DND-41 (cell line): ENCODE data around the gene PTOV1.

Experiments used
- EZH2 ChIP-seq: IDR thresholded peaks from 3 replicates; pipeline ENCODE4 v1.6.1; 2012; ENCODE audit warnings: borderline replicate concordance, low read depth, mild to moderate bottlenecking, moderate library complexity, low read length, inconsistent platforms; ENCODE audit not compliant: severe bottlenecking
- TF ChIP-seq, protein P1 (sequence below): IDR thresholded peaks from 2 replicates; pipeline ENCODE4 v1.5.1; 2012; ENCODE audit warnings: borderline replicate concordance, low read length, moderate library complexity, mild to moderate bottlenecking; ENCODE audit not compliant: poor library complexity, severe bottlenecking; ENCODE audit errors: extremely low read depth

GRCh38 chr19:49866933-49867782 is 16.2 kb downstream of the PTOV1 start, which contains the start of gene PNKP:
- TF ChIP-seq, protein P1, sequence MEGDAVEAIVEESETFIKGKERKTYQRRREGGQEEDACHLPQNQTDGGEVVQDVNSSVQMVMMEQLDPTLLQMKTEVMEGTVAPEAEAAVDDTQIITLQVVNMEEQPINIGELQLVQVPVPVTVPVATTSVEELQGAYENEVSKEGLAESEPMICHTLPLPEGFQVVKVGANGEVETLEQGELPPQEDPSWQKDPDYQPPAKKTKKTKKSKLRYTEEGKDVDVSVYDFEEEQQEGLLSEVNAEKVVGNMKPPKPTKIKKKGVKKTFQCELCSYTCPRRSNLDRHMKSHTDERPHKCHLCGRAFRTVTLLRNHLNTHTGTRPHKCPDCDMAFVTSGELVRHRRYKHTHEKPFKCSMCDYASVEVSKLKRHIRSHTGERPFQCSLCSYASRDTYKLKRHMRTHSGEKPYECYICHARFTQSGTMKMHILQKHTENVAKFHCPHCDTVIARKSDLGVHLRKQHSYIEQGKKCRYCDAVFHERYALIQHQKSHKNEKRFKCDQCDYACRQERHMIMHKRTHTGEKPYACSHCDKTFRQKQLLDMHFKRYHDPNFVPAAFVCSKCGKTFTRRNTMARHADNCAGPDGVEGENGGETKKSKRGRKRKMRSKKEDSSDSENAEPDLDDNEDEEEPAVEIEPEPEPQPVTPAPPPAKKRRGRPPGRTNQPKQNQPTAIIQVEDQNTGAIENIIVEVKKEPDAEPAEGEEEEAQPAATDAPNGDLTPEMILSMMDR: no peak
- TF ChIP-seq EZH2: no peak
